ENCODE data around the gene SPOCK2. TPM values are rescaled to one million over a fixed set of nuclear protein-coding genes. Genes with fewer than 3 reads are reported as not detected.

The SPOCK2 gene
- polyA plus RNA-seq, 1 of the 3 experiments (the other 2 are of a cell fraction) = 0.18 TPM

DNA sequence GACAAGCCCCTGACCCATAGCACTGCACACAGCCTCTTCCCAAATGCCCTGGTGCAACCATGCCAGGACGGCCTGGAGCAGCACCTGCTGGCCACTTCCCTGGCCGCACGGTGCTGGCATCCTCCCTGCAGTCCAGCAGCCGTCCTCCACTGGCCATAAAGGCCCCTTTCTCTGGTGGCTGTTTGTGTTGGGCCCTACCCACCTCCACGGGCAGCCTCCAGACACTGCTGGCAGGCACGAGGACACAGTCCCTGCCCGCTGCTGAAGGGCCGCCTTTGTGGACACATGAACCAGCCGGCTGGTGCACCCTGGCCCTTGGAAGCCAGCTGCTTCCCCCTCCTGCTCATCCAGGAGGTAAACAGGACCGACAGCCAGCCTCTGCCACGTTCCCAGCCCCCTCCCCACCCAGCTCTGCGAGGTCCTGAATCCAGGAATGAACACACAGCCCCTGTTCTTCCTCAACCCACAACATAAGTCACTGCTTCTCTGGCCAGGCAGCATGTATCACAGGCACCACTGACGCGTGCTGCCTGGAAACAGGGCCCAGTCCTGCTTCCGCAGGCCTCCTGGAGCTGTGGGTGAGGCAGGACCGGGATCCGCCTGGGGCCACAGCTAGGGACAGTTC lies 43.8 kb downstream of the SPOCK2 start:
- WGBS (ENCODE audit: low lambda C conversion rate) = 59% methylated on average over 10 of the region's 17 CpGs
- Histone ChIP-seq H3K4me1 (ENCODE audit: control insufficient read depth in 1 of 2, insufficient read depth in 2 of 2, low read depth in 1 of 2, low read length in 1 of 2) (peaks cover 0 to 7% of the 10 kb centered on the region in 2 experiments; a peak in 1 of 4 replicates), H3K4me2 (no peak overlapping the region), H3K4me3 (ENCODE audit: low read depth in 2 of 2, low read length in 1 of 2) (no peak overlapping the region), H3K9me2 (no peaks in the 10 kb centered on the region), H4K20me1 (ENCODE audit: insufficient read depth) (no peaks in the 10 kb centered on the region), H3K36me3 (replicated peaks in 1 of 2; ENCODE audit: control insufficient read depth in 1 of 2, insufficient read depth in 2 of 2, low read length in 1 of 2) (no peaks in the 10 kb centered on the region), H2AFZ (ENCODE audit: low read depth) (no peak overlapping the region), H3K9me3 (no peaks in the 10 kb centered on the region), H3F3A (replicated peaks; ENCODE audit: insufficient read depth) (no peaks in the 10 kb centered on the region), H3K9ac (no peak overlapping the region), H3K79me2 (ENCODE audit: insufficient read depth) (no peaks in the 10 kb centered on the region), H3K27ac (ENCODE audit: low read depth in 2 of 2, low read length in 1 of 2) (peak overlapping the region in 1 of 2 experiments; percentile 40; a peak in 1 of 4 replicates), H3K27me3 (ENCODE audit: insufficient read depth) (no peaks in the 10 kb centered on the region)
- ChIA-PET POLR2A (interaction anchor here (0.9 to 1.0 kb wide), 2 partner anchors 46 to 229 kb away, joined by 3 read pairs; partner anchors contain the start of gene DDIT4), CTCF (interaction anchor here (0.6 to 11.9 kb wide), 17 partner anchors 9 to 290 kb away, joined by 3 to 250 read pairs (median 4); no protein-coding TSS in a partner anchor)
- DNase-seq = peak; percentile 70
- TF ChIP-seq, protein P1, sequence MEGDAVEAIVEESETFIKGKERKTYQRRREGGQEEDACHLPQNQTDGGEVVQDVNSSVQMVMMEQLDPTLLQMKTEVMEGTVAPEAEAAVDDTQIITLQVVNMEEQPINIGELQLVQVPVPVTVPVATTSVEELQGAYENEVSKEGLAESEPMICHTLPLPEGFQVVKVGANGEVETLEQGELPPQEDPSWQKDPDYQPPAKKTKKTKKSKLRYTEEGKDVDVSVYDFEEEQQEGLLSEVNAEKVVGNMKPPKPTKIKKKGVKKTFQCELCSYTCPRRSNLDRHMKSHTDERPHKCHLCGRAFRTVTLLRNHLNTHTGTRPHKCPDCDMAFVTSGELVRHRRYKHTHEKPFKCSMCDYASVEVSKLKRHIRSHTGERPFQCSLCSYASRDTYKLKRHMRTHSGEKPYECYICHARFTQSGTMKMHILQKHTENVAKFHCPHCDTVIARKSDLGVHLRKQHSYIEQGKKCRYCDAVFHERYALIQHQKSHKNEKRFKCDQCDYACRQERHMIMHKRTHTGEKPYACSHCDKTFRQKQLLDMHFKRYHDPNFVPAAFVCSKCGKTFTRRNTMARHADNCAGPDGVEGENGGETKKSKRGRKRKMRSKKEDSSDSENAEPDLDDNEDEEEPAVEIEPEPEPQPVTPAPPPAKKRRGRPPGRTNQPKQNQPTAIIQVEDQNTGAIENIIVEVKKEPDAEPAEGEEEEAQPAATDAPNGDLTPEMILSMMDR (IDR thresholded peaks at IDR 0.05) = peak; percentile 25; the same call in 1 of the 2 replicates
- TF ChIP-seq, protein P2, sequence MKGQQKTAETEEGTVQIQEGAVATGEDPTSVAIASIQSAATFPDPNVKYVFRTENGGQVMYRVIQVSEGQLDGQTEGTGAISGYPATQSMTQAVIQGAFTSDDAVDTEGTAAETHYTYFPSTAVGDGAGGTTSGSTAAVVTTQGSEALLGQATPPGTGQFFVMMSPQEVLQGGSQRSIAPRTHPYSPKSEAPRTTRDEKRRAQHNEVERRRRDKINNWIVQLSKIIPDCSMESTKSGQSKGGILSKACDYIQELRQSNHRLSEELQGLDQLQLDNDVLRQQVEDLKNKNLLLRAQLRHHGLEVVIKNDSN (IDR thresholded peaks at IDR 0.05; ENCODE audit: borderline replicate concordance, low read depth) = no peak
- TF ChIP-seq SMC3 (IDR thresholded peaks at IDR 0.05; ENCODE audit: low read depth, low read length) (peak; percentile 58; the same call in 1 of the 2 replicates), RAD21 (IDR thresholded peaks at IDR 0.05; ENCODE audit: low read length) (peak; percentile 75)

DNA sequence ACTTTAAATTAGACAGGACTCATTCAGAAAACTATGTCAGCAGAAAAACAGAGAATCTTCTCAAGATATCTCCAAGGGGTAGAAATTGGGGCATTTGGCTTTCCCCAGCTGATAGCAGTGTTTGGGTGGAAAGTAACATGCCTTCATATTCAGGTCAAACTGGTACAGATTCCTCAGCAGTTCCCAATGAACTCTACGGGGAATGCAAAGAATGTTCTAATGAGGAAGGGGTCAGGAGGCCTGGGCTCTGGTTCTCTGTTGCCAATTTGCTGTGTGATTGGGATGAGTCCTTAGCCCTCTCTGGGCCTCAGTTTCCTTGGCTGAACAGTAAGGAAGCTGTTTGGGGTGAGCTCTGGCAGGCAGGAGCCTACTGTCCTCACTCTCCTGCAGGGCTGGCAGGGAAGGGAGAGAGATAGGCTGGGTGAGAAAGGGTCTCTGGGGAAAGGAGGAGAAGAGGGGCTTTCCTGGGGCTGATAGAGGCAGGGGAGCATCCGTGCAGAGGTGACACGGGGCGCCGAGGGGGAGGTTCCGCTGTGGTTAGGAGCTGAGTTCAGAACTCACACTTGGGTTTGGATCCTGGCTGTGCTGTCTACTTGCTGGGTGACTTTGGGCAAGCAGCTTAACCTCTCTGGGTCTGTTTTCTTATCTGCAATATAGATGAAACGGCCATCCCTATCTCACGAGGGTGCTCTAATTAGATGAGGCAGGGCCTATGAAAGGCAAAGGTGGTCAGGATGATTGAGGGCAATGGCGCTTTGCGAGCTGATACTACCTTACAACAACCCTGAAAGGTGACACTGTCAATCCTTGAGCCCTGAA lies 45.1 kb downstream of the SPOCK2 start:
- Histone ChIP-seq H3K27ac (ENCODE audit: low read depth in 2 of 2, low read length in 1 of 2) (no peak overlapping the region), H4K20me1 (ENCODE audit: insufficient read depth) (no peaks in the 10 kb centered on the region), H3K27me3 (ENCODE audit: insufficient read depth) (no peaks in the 10 kb centered on the region), H3K4me1 (ENCODE audit: control insufficient read depth in 1 of 2, insufficient read depth in 2 of 2, low read depth in 1 of 2, low read length in 1 of 2) (peaks cover 0 to 7% of the 10 kb centered on the region in 2 experiments; a peak in 1 of 4 replicates), H3K79me2 (ENCODE audit: insufficient read depth) (no peaks in the 10 kb centered on the region), H3K9me3 (no peaks in the 10 kb centered on the region), H3F3A (replicated peaks; ENCODE audit: insufficient read depth) (no peaks in the 10 kb centered on the region), H2AFZ (ENCODE audit: low read depth) (no peak overlapping the region), H3K4me3 (ENCODE audit: low read depth in 2 of 2, low read length in 1 of 2) (no peak overlapping the region), H3K4me2 (no peak overlapping the region), H3K36me3 (replicated peaks in 1 of 2; ENCODE audit: control insufficient read depth in 1 of 2, insufficient read depth in 2 of 2, low read length in 1 of 2) (no peaks in the 10 kb centered on the region), H3K9ac (no peak overlapping the region), H3K9me2 (no peaks in the 10 kb centered on the region)
- CTCF ChIA-PET = interaction anchor here (0.8 to 11.9 kb wide), 9 partner anchors 29 to 294 kb away, joined by 3 to 250 read pairs (median 4); no protein-coding TSS in a partner anchor
- POLR2A ChIA-PET = no interaction called here
- WGBS (ENCODE audit: low lambda C conversion rate) = 82% methylated on average over 10 of the region's 10 CpGs
- no peak for DNase-seq
- TF ChIP-seq FOXJ3 (CRISPR knock-in tag; IDR thresholded peaks at IDR 0.05) (no peak), YY1 (IDR thresholded peaks at IDR 0.05; ENCODE audit: low read depth) (no peak), EZH2phosphoT487 (IDR thresholded peaks at IDR 0.05; ENCODE audit: borderline replicate concordance, low read depth) (no peak), GABPA (IDR thresholded peaks at IDR 0.05; ENCODE audit: low read depth) (no peak), MEF2A (IDR thresholded peaks at IDR 0.05; ENCODE audit: borderline replicate concordance, low read depth) (no peak), SMC3 (IDR thresholded peaks at IDR 0.05; ENCODE audit: low read depth, low read length) (no peak), RAD21 (IDR thresholded peaks at IDR 0.05; ENCODE audit: low read length) (no peak), NFIC (IDR thresholded peaks at IDR 0.05; ENCODE audit: borderline replicate concordance) (no peak), NRF1 (IDR thresholded peaks at IDR 0.05; ENCODE audit: low read depth, low read length) (no peak)
- TF ChIP-seq, protein P3, sequence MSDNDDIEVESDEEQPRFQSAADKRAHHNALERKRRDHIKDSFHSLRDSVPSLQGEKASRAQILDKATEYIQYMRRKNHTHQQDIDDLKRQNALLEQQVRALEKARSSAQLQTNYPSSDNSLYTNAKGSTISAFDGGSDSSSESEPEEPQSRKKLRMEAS (IDR thresholded peaks at IDR 0.05; ENCODE audit: low read depth) = no peak
- TF ChIP-seq, protein P4, sequence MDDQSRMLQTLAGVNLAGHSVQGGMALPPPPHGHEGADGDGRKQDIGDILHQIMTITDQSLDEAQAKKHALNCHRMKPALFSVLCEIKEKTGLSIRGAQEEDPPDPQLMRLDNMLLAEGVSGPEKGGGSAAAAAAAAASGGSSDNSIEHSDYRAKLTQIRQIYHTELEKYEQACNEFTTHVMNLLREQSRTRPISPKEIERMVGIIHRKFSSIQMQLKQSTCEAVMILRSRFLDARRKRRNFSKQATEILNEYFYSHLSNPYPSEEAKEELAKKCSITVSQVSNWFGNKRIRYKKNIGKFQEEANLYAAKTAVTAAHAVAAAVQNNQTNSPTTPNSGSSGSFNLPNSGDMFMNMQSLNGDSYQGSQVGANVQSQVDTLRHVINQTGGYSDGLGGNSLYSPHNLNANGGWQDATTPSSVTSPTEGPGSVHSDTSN (IDR thresholded peaks at IDR 0.05) = no peak
- TF ChIP-seq, protein P5, sequence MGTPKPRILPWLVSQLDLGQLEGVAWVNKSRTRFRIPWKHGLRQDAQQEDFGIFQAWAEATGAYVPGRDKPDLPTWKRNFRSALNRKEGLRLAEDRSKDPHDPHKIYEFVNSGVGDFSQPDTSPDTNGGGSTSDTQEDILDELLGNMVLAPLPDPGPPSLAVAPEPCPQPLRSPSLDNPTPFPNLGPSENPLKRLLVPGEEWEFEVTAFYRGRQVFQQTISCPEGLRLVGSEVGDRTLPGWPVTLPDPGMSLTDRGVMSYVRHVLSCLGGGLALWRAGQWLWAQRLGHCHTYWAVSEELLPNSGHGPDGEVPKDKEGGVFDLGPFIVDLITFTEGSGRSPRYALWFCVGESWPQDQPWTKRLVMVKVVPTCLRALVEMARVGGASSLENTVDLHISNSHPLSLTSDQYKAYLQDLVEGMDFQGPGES (IDR thresholded peaks at IDR 0.05; ENCODE audit: low read depth, low read length) = no peak
- TF ChIP-seq, protein P6, sequence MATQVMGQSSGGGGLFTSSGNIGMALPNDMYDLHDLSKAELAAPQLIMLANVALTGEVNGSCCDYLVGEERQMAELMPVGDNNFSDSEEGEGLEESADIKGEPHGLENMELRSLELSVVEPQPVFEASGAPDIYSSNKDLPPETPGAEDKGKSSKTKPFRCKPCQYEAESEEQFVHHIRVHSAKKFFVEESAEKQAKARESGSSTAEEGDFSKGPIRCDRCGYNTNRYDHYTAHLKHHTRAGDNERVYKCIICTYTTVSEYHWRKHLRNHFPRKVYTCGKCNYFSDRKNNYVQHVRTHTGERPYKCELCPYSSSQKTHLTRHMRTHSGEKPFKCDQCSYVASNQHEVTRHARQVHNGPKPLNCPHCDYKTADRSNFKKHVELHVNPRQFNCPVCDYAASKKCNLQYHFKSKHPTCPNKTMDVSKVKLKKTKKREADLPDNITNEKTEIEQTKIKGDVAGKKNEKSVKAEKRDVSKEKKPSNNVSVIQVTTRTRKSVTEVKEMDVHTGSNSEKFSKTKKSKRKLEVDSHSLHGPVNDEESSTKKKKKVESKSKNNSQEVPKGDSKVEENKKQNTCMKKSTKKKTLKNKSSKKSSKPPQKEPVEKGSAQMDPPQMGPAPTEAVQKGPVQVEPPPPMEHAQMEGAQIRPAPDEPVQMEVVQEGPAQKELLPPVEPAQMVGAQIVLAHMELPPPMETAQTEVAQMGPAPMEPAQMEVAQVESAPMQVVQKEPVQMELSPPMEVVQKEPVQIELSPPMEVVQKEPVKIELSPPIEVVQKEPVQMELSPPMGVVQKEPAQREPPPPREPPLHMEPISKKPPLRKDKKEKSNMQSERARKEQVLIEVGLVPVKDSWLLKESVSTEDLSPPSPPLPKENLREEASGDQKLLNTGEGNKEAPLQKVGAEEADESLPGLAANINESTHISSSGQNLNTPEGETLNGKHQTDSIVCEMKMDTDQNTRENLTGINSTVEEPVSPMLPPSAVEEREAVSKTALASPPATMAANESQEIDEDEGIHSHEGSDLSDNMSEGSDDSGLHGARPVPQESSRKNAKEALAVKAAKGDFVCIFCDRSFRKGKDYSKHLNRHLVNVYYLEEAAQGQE (IDR thresholded peaks at IDR 0.05; ENCODE audit: low read depth, low read length) = no peak
